NK-92 (cell line): ENCODE results near the gene WLS.

Source experiments
- DNase-seq: peaks from one replicate; lab custom pipeline; 2025; ENCODE audit not compliant: unreplicated experiment; lab: John Stamatoyannopoulos, UW

WLS gene

DNA sequence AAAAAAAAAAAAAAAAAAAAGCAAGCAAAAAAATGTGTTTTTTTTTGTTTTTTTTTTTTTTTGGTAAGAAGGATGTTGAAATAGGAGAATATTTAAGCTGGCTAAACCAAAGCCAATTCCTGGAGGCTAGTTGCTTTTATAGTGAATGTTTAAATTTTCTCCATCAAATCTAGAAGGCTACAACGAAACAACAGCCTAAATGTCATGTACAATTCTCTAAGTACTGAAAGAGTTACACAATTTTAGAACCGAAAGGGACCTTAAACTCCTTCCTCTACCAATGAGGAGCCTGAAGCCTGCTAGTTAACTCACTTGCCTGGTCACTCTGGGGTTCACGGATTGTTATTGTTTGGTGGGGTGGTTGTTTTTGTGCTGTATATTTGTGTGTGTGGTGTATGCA, 3.5 kb downstream of the WLS start:
- DNase-seq: no peak

GRCh38 chr1:68227598-68227997, 4.7 kb downstream of the WLS start:
- no peak for DNase-seq

DNA sequence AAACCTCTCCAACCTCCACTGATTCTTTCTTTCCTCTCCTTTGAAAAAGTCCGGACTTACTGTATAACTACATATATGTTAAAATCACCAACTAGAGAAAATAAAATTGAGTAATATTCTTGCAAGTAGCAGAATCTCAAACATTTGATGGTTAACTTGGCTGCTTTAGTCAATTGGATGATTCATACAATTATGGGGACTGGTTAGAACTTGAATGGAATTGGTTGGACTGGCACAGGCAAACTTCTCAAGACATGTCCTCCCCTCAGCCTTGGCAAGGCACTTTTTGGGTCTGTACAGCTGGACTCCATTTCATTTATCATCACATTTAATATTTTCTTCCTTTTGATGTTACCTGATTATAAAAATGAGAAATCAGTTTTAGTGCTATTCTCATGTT, 6.5 kb downstream of the WLS start:
- DNase-seq: no peak

- DNase-seq: no peak
These were observed 8.6 kb downstream of the WLS start for GRCh38 chr1:68223687-68224086.

DNA sequence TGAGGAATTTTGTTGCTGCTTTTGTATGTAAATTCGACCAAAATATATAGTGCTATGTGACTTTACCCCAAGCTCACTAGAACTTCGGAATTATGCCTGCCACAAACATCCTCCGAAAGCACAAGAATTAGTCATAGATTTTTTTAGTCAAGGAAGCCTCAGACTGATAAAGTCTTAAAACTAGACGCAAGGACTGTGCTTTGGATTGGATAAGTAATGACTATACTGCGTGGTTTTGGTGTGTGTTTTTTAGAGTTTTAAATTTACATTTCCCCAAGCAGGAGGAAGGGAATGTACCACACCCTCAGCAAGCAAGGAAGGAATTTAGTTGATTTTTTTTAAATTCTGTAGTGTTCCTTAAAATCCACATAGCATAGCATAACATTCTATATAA, 10.3 kb downstream of the WLS start:
- DNase-seq: no peak

DNA sequence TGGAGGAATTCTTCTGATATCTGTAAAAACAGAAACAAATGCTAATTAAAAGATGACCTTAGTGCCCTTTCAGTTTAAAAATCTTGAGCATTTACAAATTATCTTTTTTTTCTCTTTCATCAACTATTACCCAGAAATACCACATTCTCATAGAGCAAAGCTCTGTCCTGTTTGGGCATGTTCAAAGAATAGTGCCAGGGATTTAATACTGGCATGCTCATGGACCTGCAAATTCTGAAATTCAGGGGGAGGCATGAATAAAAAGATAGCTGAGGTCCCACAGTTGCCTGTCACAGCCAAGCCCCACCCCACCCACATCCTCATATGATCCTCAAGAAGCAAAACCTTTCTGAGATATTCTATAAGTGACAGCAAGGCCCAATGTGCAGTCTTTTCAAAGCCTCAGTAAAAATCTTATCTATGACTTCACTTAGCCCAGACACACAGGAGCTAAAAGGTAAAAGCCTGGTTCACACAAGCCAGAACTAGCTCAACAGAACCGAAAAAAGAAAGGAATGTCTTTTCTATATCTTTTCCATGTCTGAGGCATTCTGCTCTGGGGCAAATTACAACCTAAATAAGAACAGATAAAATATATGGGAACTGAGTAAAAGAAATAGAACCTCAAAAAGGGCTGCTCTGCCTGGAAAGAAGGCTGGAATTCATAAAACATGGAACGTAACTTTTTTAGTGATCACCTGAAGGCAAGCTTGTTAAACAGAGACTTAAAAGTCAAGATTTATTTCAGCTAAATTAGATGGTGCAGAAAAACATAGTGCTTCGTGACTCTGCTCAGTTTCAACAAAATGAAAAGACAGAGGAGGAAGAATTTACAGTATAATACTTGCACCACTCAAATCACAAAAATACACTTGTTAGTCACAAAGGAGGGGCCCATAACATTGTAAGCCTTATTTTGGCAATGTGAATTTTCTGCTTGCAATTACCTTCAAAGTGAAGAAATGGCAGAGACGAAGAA, 11.0 kb downstream of the WLS start:
- no peak for DNase-seq

- DNase-seq: no peak
These were observed 11.9 kb downstream of the WLS start for GRCh38 chr1:68220420-68220819.

- DNase-seq: no peak
These were observed 13.8 kb downstream of the WLS start for GRCh38 chr1:68218490-68218889.

DNA sequence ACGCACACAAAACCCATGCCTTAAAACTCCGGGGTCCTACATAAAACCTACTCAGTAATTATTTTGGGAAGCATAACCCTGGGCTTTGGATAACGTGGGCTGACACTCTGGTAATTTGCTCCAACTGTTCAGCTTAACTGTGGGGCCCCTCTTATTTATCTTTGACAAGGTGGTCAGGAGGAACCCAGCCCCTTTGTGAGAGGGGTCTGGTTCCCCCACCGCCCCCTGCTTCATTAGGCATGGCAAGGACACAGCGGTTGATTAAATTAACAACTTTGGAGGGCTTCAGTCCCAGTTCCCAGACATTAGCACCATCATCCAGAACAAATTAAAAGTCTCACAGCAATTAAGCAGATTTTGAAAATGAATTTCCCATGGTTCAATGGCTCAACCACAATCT, 14.7 kb downstream of the WLS start:
- no peak for DNase-seq

DNA sequence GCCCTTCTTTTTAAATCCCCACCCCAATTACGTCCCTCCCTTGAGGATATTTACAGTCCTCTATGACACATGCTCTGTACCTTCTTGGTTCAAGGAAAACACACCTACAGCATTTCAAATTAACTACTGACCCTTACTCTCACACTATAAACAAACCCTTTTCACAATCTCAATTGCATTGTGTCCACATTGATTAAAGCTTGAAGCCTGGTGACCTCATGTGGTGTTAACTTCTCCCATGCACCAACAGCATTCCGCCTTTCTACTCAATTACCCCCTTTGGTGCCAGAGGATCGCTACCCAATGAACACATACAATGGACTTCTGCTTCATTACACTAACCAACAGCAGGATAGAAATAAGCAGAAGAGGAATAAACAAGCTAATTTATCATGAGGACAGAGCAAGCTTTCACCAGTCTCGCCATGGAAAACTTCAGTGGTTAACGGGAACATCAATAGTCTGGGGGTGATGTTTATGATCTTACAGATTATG, 15.2 kb downstream of the WLS start:
- no peak for DNase-seq

- DNase-seq: no peak
These were observed 16.1 kb downstream of the WLS start for GRCh38 chr1:68216089-68216772.

DNA sequence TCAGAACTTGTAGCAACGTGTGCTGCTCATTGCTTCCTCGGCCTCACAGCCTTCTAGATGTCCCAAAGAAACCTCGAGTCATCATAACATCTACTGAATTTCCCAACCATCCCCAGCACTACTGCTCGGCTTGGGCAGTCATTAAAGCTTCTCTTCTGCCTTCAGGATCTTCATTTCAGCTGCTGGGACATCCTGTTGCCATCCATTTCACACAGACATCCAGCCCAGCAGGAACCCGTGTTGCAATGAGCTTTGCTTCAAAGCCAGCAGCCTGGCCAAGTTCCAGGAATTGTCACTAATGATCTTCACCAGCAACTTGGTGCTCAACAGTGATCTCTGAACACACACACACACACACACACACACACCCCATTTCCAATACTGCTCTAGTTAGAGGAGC, 18.5 kb downstream of the WLS start:
- DNase-seq: no peak

- no peak for DNase-seq
These were observed 20.5 kb downstream of the WLS start for GRCh38 chr1:68211761-68212380.

GRCh38 chr1:68210829-68211228, 21.5 kb downstream of the WLS start:
- no peak for DNase-seq

DNA sequence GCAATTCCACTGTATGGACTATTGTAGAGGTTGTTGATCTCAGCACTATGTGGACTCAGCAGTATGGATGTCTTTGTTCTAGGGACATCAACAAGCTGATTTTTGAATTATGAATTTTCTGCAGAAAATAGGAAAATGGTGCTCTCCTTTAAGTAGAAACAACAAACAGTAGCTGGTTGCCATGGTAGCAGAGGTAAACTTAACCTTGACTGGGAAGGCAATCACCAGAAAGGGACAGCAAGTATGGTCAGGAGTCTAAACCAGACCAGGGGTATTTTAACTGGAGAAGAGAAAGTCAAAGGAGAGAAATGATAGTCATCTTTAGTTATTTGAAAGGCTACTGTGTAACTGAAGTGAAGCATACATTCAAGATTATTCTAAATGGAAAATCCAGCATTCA, 22.3 kb downstream of the WLS start:
- DNase-seq: no peak

DNA sequence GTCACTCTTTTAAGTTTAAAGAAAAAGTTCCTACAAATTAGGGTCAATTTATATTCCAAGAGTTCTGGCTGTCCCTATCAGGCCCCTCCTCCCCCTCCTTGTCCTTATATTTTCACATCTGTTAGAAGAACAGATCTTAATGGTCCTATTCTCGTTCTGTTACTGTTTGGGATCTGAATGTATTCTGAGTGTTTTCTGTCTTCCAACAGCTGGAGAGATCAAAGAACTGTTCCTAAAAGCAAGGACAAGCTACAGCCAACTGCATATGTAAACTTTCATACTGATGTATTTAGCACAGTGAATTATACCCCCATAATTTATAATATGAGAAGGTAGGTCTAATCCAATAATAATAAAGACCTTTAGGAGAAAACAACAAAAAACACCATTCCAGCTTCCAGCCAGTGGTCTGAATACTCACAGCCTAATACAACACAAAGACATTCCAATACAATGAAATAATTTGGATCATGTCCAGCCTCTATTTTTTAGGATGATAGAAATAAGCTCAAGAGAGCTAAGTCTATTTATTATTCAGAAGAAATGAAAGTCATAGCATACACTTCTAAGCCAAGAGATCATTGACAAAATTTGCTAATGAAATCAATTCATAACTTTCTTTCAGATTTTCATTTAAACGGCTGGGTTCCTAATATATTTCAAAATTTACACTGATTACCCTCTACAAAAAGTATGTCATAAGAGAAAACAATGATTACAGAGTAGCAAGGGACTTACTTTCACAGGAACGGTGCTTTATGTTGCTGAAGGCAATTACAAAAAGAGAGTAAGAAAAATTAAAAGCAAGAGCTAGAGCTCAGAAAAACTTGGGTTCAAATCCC, 25.3 kb downstream of the WLS start:
- DNase-seq: no peak

DNA sequence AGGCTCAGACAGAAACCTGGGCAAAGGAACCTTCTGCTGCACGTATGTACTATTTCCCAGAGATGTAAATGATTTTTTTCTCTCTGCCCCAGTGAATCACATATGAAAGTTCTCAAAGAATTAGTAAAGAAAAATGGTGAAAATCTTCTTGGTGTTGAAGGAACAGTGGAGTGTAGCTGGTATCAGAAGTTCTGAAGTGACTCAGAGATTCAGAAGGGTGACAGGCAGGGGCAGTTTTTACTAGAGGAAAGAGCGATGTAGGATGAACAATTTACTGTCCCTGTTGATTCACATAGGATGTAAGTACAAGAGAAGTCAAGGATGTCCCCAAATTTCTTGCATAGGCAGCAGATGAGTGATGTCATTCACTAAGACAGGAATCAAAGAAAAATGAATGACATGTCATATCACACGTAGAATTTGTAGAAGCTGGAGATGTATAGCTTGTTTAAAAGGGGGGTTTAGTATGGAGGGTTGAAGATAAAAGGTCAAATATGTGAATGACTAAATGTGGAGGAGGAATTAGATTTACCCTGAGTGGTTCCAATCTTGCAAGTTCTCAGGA, 26.4 kb downstream of the WLS start:
- no peak for DNase-seq

GRCh38 chr1:68204977-68205630, 27.2 kb downstream of the WLS start:
- no peak for DNase-seq

- DNase-seq: no peak
These were observed 30.0 kb downstream of the WLS start for GRCh38 chr1:68202239-68202832.
